C4-2B (cell line): ENCODE measurements around the gene TMEM229B.

ENCODE experiments used
- H3K27ac ChIP-seq: fragments of 450-650 bp; 2 replicates; pipeline ENCODE4 v1.5.1; 2017
- ZFX ChIP-seq: fragments of 450-650 bp; IDR thresholded peaks from 2 replicates; pipeline ENCODE4 v1.6.1; 2017
- TF ChIP-seq, protein P1 (sequence below): fragments of 450-650 bp; conservative IDR thresholded peaks from 2 replicates; pipeline ENCODE4 v1.5.1; 2017; ENCODE audit warnings: mild to moderate bottlenecking

The TMEM229B gene

DNA sequence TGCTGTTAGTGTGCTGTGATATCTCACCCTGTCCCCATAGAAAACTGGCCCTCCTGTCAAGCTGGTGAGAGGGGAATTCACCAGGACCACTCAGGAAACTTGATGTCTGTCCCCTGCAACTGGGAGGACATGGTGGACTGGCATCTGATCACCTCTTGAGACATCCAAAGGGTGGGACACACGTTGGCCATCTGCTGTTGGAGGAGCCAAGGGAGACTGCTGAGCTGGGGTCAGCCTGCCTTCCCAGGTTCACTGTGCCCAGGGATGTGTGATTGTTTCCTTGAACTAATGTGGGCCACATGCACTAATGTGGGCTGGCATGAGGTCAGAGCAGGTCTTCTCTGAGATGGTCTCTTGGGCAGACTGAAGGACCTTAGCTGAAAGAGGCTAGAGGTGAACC lies 16.7 kb upstream of the TMEM229B start:
- TF ChIP-seq ZFX, result no peak
- TF ChIP-seq, protein P1, sequence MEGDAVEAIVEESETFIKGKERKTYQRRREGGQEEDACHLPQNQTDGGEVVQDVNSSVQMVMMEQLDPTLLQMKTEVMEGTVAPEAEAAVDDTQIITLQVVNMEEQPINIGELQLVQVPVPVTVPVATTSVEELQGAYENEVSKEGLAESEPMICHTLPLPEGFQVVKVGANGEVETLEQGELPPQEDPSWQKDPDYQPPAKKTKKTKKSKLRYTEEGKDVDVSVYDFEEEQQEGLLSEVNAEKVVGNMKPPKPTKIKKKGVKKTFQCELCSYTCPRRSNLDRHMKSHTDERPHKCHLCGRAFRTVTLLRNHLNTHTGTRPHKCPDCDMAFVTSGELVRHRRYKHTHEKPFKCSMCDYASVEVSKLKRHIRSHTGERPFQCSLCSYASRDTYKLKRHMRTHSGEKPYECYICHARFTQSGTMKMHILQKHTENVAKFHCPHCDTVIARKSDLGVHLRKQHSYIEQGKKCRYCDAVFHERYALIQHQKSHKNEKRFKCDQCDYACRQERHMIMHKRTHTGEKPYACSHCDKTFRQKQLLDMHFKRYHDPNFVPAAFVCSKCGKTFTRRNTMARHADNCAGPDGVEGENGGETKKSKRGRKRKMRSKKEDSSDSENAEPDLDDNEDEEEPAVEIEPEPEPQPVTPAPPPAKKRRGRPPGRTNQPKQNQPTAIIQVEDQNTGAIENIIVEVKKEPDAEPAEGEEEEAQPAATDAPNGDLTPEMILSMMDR, result no peak
- H3K27ac ChIP-seq, result no peak overlapping the region

DNA sequence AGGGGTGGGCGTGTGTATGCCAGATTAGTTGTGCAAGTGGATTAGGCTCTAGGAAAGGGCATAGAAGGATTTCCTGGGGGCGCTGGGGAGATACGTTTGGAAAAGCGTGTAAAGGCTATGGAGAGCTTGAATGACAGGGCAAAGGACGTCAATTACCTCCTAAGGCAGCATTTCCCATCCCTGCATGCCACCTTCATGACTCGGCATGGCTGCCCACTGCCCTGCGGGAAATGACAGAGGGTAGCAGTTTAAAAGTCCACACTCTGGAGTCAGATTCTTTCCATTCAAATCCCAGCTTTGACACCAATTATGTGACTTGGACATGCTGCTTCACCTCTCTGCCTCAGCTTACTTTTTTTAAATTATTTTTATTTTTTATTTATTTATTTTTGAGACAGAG lies 14.8 kb upstream of the TMEM229B start:
- TF ChIP-seq, protein P1, result no peak
- no peak for TF ChIP-seq ZFX
- H3K27ac ChIP-seq, result no peak overlapping the region

DNA sequence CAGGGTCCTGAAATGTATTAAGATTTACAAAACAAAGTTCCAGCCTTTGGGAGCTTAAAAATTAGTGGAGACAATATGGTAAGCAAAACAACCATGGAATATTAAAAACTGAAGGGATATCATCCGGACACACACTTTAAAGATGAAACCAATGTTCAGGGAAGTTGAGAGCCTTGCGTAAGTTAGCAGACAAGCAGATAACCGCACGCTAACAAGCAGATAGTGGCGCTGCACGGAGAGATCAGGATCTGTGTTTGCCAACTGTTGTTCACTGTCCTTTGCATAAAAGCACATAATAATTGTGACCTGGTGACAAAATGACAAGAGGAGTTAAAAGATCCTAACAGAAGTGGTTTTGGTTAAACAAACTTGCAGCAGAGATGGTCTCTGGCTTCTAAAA lies 14.3 kb upstream of the TMEM229B start:
- no peak overlapping the region for H3K27ac ChIP-seq
- TF ChIP-seq, protein P1, result no peak
- TF ChIP-seq ZFX, result no peak

DNA sequence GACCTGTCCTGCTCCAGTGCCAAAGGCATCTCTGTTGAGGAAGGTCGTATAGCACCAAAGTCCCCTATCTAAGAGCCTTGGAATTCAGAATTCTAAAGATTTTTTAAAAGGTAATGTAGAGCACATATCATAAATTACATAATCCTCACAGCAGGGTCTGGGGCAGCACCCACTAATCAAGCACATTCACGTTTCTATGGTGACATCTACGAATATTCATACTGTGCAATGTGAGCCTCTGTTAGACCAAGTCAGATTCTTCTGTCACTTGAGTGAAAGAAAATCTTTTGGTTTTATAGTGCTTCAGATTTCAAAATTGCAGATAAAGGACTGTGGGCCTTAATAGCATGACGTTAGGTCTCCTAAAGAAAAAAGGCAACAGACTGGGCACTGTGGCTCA lies 13.1 kb upstream of the TMEM229B start:
- no peak for TF ChIP-seq ZFX
- TF ChIP-seq, protein P1, result no peak
- H3K27ac ChIP-seq, result no peak overlapping the region

DNA sequence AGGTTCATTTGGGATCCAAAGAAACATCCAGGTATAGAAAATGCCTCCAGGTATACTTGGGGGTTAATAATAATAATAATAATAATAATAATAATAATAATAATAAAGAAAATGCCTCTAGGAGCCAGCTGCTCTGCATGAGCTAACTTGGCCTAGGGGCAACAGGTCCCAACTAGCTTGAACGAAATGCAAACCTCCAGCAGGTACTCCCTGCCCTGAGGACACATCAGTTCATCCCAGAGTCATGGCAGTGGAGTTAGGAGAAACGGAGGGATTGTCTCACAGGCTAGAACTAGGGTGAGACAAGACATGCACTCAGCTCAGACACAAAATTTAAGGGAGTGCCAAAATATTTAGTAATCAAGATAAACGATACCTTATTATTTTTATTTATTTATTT lies 12.5 kb upstream of the TMEM229B start:
- no peak overlapping the region for H3K27ac ChIP-seq
- TF ChIP-seq ZFX, result no peak
- TF ChIP-seq, protein P1, result no peak

DNA sequence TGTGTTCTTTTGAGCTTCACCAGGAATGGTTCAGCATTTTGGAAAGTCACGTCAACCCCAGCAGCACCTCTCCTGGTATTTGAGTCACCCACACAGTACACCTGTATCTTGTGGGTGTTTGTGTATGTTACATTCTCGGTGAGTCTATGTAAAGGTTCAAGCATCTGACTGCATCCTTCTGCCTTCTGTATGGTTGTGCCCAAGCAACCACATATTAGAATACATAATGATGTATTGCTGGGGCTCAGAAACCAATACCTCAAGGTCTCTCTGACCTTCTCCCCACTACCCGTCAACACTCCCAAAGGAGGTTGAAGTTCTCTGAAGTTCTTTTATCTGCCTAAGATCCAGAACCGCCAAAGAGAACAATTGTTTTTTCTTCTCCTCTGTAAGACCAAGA lies 9.2 kb upstream of the TMEM229B start:
- no peak overlapping the region for H3K27ac ChIP-seq
- TF ChIP-seq, protein P1, result no peak
- no peak for TF ChIP-seq ZFX

DNA sequence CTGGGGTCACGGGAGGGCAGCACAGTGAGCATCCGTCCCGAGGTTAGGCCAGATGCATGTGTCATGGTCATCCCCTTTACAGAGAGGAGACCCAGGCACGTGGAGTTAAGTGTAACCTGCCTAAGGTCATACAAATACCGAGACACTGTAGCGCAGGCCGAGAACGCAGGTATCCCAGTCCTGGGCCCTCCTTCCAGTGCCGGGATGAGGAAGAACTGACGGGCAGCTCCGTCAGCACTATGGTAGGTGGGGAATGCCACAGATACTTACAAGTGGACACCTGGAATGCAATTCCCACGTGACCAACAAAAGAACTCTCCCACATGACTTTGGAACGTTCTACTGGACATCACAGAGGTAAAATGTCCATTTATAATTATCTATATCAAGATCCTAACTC lies 8.7 kb upstream of the TMEM229B start:
- no peak overlapping the region for H3K27ac ChIP-seq
- TF ChIP-seq, protein P1, result no peak
- no peak for TF ChIP-seq ZFX
